ENCODE results near the gene IFITM10. TPM values are rescaled to one million over a fixed set of nuclear protein-coding genes. Genes with fewer than 3 reads are reported as not detected.
A peak's percentile ranks its signal among the peaks of the same experiment; 100 is the strongest.
"Not testable (repeated sequence)": the region's sequence is repeated elsewhere in the genome, so short reads cannot be mapped to it uniquely, and the experiment has no call there.

IFITM10 gene
- total RNA-seq, 1 donor from 2014 or later = 0.39 TPM

DNA sequence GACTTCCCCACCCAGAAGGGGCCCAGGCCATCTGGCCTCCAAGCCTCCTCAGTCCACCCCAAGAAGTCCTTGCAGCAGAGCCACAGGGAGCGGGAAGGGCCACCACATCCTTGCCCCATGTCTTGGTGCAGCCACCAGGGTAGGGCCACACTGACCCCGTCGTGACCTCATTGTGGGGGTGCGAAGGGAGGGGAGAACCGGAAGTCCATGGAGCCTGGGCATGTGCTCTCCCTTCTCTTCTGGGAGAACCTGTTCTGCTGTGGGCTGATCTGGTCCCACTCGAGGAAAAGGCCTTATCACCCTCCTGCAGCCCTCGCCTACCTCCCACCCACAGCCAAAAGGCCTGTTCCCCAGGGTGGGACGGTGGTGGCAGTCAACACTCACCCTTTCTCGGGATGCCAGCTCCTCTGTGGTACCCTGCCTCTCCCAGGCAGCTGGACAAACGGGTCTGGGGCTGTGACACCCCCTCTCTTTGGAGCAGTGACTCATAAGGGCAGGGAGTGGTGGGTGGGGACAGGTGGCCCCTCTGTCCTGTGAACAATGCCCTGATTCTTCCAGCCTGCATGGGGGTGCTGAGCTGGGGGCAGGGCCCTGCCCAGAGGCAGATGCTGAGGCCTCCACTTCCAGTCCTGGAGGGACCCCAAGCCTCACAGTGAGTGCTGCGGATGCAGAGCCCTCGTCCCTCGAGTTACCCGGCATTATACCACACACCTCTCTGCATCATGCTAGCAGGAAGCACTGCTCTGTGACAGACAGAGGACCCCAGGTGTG lies 27.9 kb upstream of the IFITM10 start:
- DNase-seq (ENCODE audit: low read depth in 2 of 2) = no peak

DNA sequence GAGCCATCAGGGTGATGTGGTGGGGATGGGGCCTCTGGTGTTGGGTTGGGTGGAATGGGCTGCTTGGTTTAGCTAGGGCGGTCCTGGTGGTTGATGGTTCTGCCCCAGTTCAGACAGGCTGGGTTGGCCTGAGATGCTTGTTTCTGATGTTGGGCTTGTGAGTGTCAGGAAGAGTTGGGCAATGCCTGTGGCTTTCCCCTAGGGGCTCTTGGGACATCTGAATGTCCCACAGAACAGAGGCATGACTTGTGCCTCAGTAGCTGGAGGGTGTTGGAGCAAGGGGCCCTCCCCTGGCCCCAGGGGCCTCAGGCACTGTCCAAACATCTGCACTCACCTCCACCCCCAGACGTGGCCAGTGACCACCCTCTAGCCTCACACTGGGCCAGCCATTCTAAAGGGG lies 27.3 kb upstream of the IFITM10 start:
- no peak for DNase-seq (ENCODE audit: low read depth in 2 of 2)

DNA sequence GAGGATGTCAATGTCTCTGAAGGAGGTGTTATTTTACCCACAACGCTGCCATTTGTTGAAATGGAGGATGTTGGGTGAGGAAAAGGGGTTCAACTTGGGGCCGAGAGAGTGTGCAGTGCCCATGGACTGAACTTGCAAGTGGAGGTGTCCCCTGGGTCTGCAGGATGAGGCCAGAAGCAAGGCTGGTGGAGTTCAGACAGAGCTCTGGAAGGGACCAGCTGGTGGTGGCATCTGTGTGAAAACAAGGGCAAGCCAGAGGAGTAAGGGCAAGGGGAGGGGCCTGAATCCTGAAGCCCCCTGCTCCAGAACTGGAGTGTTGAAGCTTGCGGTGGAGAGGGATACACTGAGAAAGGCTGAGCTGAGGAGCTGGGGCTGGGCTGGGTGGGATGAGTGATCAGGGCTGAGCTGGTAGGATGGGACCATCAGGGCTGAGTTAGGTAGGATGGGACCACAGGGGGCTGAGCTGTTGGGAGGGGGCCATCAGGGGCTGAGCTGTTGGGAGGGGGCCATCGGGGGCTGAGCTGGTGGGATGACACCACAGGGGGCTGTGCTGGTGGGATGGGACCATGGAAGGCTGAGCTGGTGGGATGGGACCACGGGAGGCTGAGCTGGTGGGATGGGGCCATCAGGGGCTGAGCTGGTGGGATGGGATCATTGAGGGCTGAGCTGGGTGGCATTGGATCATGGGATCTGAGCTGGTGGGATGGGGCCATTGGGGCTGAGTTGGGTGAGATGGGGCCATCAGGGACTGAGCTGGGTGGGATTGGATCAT lies 26.7 kb upstream of the IFITM10 start:
- no peak for DNase-seq (ENCODE audit: low read depth in 2 of 2)

DNA sequence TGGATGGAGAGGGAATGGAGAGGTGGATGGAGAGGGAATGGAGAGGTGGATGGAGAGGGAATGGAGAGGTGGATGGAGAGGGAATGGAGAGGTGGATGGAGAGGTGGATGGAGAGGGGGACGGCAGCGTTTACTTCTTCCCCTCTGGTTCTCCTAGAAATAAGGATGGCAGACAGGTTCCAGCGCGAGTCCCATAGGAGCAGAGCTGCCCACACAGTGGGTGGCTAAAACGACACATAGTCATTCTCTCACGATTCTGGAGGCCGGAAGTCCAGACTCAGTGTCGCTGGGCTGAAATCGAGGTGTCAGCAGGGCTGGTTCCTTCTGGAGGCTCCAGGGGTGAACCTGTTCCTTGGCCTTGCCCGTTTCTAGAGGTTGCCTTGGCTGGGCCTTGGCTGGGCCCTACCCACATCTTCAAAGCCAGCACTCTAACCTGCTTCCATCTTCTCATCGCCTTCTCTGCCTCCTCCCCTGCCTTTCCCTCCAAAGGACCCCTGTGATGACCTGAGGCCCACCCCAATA lies 26.0 kb upstream of the IFITM10 start:
- DNase-seq (ENCODE audit: low read depth in 2 of 2) = no peak

DNA sequence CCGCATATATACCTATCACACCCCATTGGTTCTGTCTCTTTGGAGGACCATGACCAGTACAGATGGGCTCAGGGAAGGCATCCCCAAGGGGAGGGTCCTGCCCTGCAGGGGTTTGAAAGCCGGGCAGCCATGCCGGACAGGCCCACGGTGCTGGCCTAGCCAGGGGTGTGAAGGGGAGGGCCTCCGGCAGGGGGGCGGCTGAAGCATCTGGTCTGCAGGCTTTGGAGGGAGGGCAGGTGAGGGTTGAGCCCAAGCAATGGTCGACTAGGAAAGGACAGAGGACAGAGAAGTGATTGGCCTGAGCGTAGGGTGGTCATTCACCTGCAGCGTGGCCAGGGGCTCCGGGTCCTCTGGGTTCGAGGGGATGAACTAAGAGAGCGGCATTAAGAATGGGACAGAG lies 24.5 kb upstream of the IFITM10 start:
- no peak for DNase-seq (ENCODE audit: low read depth in 2 of 2)

DNA sequence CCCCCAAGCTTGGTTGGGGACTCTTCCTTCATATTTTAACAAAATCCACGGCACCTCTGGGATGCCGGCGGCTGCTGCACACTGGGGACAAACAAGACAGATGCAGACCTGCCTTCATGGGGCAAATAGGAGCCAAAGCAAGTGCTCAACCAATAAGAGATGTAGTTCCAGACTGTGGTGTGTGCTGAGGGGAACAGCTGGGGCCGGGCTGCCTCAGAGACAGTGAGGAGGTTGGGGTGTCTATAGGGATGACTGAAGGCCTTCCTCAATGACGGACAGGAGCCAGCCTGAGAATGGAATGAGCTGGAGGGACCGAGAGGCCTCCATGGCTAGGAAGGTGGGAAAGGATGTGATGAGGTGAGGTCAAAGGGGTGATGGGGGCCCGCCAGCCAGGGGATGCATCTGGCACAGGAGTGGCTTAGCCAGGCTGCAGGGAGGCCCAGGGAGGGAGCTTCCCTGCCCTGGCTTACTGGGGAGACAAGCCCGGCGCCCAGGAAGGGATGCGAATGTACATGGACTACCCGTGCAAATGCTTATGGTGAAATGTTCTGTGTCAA lies 23.7 kb upstream of the IFITM10 start:
- DNase-seq (ENCODE audit: low read depth in 2 of 2) = no peak

DNA sequence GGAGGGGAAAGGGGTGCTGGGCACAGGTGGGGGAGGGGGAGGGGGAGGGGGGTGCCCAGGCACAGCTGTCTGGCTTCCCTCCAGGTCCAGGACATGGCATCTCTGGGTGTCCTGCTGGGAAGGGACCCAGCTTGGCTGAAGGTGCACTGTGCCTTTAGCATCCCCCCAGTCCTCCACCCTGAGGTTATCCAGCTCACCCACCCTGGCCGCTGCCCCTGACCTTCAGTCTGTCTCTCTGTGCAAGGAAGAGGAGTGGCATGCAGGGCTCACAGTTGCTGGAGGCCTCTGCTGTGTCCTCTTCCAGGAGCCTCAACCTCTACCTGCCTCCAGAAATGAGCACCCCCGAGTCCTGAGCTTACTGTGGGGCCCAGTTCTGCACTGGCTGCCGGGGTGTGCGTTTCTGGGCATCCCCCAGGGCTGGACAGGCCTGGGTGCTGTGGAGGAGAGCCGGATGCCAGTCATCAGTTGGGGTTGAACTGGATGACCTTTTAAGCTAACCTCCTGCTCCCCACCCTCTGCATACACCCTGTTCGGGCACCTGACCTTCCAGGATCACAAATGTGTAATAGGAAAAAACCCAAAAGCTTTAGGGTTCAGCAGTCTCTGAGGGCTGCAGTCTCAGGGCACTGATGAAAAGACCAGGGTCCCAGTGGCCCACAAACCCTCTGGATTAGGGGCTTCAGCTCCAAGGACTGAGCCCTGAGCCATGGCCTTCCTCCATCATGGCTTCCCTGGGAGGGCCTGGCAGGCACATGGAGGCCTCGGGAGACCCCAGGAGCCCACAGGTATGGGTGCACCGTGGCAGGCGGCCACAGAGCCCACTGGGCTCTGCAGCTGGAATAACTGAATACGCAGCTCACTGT lies 23.0 kb upstream of the IFITM10 start:
- DNase-seq (ENCODE audit: low read depth in 2 of 2) = no peak

DNA sequence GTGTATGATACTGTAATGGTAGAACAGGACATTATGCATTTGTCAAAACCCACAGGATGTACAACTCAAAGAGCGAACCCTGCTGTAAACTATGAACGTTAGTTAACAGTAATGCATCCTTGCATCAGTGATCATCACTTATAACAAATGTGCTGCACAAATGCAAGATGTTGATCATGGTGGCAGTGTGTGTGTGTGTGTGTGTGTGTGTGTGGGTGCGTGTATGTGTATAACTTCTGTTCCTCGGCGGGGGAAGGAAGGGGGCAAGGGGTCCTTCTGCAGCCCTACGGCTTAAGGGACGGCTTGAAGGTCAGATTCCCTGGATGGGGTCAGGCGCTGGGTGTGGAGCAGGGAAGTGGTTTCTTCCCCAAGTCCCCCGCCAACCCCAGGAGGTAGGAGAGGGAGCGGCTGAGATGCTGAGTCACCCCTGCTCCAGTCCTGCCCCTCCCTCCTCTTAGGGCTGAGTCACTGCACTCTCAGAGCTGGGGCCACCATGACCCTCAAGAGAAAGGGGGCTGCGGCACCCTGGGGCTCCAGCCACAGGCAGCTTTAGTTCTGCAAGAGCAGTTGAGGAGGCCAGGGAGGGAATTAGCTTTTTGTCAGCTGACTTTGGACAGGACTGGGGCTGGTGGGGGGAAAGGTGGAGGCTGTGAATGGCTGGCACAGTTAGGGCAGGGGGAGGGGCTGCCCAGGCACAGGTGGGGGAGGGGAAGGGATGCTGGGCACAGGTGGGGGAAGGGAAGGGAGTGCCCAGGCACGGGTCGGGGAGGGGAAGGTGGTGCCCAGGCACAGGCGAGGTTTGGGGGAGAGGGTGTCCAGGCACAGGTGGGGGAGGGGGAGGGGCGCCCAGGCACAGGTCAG lies 22.1 kb upstream of the IFITM10 start:
- peak in 1 of 2 donors; percentile 68 for DNase-seq (ENCODE audit: low read depth in 2 of 2)

DNA sequence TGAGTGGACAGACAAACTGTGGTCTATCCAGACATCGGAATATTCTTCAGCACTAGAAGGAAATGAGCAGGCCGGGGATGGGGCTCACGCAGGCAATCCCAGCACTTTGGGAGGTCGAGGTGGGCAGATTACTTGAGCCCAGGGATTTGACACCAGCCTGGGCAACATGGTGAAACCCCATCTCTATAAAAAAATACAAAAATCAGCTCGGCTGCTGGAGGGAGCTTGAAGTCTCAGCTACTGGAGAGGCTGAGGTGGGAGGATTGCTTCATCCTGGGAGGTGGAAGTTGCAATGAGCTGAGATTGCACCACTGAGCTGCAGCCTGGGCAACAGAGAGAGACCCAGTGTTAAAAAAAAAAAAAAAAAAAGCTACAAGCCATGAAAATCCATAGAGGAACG lies 21.3 kb upstream of the IFITM10 start:
- no peak for DNase-seq (ENCODE audit: low read depth in 2 of 2)

DNA sequence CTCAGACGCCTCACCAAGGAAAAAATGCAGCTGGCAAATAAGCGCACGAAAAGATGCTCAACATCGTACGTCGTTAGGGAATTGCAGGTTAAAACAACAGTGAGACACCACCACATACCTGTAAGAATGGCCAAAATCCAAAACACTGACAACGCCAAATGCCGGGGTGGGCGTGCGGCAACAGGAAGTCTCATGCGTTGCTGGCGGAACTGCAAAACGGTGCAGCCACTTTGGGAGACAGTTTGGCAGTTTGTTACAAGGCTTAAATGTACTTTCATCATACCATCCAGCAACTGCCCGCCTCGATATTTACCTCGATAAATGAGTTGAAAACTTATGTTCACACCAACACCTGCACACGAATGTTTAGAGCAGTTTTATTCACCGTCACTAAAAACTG lies 20.9 kb upstream of the IFITM10 start:
- no peak for DNase-seq (ENCODE audit: low read depth in 2 of 2)

DNA sequence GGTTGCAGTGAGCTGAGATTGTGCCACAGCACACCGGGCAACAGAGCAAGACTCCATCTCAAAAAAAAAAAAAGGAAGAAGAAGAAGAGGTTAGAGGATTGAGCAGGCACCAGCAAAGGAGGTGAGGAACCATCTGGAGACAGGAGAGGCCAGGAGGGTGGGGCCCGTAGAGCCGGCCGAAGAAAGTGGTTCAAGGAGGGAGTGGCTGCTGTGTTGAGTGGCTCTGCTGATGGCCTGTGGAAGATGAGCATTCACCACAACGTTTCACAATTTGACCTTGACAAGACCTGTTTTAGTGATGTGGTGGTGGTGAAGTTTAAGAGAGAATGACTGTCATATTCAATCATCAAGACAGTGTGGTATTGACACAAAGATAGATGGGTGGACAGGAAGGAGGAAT lies 20.1 kb upstream of the IFITM10 start:
- DNase-seq (ENCODE audit: low read depth in 2 of 2) = no peak

DNA sequence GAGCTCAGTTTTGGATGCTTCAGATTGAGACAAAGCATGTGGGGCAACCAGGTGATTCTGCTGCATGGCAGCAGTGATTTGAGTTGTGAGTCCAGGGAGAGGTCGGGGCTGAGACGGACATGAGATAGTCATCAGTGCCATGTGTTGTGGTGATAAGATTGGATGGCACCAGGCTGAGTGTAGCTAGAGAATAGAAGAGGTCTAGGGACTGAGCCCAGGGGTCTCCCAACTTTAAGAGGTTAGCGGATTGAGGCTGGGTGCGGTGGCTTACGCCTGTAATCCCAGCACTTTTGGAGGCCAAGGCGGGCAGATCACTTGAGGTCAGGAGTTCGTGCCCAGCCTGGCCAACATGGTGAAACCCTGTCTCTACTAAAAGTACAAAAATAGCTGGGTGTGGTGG lies 19.7 kb upstream of the IFITM10 start:
- DNase-seq (ENCODE audit: low read depth in 2 of 2) = no peak

DNA sequence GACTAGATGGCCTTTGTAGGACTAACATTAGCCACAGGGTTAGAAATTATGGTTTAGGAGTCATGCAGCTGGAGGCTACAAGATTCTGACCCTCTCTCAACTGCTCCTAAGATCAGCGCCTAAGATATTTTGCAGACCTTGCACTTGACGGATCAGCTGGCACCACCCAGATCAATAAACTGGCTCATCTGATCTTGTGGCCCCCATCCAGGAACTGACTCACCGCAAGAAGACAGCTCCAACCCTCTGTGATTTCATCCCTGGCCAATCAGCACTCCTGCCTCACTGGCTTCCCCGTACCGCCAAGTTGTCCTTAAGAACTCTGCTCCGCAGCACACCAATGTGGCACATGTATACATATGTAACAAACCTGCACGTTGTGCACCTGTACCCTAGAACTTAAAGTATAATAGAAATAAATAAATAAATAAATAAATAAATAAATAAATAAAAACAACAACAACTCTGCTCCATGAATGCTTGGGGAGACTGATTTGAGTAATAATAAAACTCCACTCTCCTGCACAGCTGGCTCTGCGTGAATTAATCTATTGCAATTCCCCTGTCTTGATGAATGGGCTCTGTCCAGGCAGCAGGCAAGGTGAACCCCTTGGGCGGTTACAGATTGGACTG lies 19.0 kb upstream of the IFITM10 start:
- DNase-seq (ENCODE audit: low read depth in 2 of 2) = not testable (repeated sequence)

DNA sequence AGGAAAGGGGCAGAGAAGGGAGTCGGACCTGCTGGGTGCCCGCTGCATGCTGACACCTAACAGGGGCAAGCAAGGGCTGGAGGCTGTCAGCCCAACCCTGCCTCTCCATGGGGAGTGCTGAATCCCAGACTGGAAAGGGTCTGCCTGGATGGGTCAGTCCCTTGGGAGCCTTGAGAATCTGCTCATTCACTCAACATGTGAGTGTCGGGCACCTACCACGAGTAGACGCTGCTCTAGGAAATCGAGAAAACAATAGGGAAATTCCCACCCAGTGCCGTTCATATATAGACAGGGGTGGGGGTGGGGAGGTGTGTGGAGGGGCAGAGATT lies 17.7 kb upstream of the IFITM10 start:
- no peak for DNase-seq (ENCODE audit: low read depth in 2 of 2)

DNA sequence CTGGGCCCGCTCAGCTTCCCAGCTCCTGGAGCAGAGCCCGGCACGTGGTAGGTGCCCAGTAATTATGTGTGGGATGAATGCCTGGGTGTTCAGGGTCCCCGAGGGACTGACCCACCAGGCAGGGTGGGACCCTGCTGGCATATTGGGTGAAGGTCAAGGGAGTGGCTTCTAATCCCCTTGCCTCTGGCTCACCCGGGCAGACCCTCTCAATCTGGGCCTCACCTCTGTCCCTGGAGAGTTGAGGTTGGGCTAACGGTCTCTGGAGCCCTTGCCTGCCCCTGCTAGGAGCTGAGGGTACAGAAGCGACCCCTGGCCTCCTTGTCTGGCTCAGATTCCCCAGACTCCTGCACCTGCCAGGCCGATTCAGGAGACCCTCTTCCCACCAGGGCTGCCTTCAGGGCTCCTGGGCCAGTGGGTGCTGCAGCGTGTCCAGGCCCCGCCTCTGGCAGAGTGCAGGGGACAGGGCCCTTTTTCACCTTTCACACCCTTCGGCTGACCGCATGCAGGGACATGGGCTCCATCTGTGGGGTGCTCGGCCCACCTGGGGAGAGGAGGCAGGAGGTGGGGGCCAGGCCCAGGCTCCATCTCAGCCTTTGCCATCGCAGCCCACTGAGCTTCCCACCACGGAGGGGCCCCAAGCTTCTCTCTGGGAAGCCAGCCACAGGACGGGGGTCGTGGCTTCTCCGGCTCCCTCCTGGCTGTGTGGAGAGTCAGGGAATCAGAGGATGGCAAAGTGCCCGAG lies 17.2 kb upstream of the IFITM10 start:
- DNase-seq (ENCODE audit: low read depth in 2 of 2) = no peak

DNA sequence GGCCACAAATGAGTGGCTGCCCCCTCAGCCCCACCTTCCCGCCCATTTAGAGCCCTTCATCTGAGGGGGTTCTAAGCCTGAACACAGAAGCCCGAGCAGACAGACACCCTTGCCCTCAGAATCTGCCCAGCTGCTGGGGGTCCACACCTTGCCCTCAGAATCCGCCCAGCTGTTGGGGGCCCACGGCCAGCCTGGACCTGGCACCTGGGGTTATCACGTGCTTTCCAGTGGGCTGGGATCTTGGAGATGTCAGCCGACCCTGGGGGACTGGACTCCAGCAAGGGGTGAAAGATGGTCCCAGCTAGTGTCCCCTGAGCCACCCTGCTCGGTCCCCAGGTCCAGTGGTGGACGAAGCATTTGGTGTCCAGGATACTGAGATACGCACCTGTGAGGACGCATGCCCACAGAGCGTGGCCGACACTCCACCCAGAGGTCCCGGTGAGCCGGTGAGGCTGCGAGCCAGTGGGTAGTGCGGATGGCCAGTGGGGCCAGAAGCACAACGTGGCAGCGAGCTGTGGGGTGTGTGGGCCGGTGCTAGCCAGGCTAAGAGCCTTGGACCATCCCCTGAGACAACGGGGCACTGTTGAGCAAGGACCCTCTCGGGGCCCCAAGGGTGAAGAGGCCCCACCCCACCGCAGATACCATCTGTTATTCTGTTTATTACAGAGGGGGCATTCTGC lies 16.5 kb upstream of the IFITM10 start:
- no peak for DNase-seq (ENCODE audit: low read depth in 2 of 2)

DNA sequence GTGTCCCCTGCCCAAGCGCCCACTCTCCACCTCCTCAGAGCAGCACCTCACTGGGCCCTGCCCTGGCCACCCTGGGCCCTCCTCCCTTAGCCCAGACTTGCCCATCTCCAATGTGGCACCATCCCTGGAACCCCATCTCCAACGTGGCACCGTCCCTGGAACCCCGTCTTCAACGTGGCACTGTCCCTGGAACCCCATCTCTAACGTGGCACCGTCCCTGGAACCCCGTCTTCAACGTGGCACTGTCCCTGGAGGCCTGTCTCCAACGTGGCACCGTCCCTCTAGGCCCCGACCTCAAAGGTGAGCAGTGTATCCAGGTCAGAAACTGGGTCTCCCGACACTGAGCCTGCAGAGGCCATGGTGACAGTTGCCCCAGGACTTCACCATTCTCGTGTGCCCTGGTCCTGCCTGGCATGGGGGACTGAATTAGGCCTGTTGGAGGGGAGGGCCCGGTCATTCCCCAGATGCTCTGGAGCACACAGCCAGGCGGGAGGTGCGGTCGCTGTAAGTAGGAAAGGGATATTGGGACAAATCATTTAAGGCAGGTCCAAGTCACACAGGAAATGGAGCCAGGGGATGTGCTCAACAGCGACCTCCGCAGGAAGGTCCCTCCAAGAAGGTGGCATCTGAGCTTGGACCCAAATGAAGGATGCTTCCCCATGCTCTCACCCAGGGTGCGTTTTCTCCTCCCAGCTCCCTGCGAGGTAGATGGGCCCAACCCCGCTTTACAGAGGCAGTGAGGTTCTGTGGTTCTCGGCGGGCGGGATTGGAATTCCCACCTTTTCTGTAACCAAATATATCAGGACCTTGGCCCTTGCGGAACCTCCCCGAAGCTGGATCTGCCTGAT lies 15.7 kb upstream of the IFITM10 start:
- DNase-seq (ENCODE audit: low read depth in 2 of 2) = no peak

All from dermis microvascular lymphatic vessel endothelial cell (primary cell).